PFSK-1 (cell line): ENCODE results near the gene CHIC2.

Experiments
- FOXP2 ChIP-seq: optimal IDR thresholded peaks from 2 replicates; pipeline ENCODE3; 2011; ENCODE audit warnings: borderline replicate concordance, control low read depth, inconsistent platforms; ENCODE audit not compliant: insufficient read depth; ENCODE audit errors: extremely low read length, extremely low read depth
- POLR2AphosphoS5 ChIP-seq: IDR thresholded peaks from 2 replicates; pipeline ENCODE4 v1.6.1; 2012; ENCODE audit warnings: low read depth, mild to moderate bottlenecking, control low read depth, low read length, moderate library complexity
- REST ChIP-seq, 2 experiments: IDR thresholded peaks; 2 replicates each; pipeline versions ENCODE4 v1.6.1 to v1.8.0; 2011 to 2012; ENCODE audit warnings: low read depth in 2 of 2, low read length in 2 of 2, control low read depth in 1 of 2, inconsistent platforms in 1 of 2, mild to moderate bottlenecking in 1 of 2, moderate library complexity in 1 of 2; ENCODE audit not compliant: insufficient read depth in 1 of 2
- SIN3A ChIP-seq: IDR thresholded peaks from 2 replicates; pipeline ENCODE4 v1.6.1; 2012; ENCODE audit warnings: mild to moderate bottlenecking, low read length, moderate library complexity, borderline replicate concordance; ENCODE audit not compliant: insufficient read depth
- TAF1 ChIP-seq: IDR thresholded peaks from 2 replicates; pipeline ENCODE4 v1.6.1; 2012; ENCODE audit warnings: low read length, control low read depth, borderline replicate concordance; ENCODE audit not compliant: insufficient read depth

Gene CHIC2

GRCh38 chr4:53994382-53995102, 69.9 kb downstream of the CHIC2 start:
- no peak for TF ChIP-seq FOXP2
- TF ChIP-seq TAF1: no peak

GRCh38 chr4:53992785-53993184, 71.6 kb downstream of the CHIC2 start:
- TF ChIP-seq POLR2AphosphoS5 (no peak), FOXP2 (no peak), SIN3A (no peak), REST (IDR thresholded peaks at IDR 0.05; ENCODE audit: insufficient read depth in 1 of 2, low read depth in 2 of 2, low read length in 2 of 2) (no peak), TAF1 (no peak)

DNA sequence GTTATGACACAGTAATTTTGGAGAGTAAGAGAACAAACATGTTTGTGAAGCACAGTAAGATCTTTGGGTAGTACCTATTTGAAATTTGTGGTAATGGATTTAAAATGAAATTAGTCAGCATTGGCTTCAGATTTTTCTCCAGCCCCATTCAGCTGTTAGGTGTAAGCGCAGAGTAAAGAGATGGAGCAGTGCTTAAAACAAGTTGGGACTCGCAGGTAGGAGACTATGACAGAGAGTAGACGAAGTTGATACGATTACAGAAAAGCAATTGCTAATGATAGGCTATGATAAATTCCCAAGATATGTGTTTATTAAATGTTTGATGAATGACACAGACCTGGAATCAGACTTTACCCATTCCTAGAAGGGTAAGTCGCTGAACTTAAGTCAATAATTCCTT, 72.6 kb downstream of the CHIC2 start:
- TF ChIP-seq POLR2AphosphoS5: no peak
- TF ChIP-seq FOXP2: no peak
- no peak for TF ChIP-seq TAF1
- TF ChIP-seq REST (IDR thresholded peaks at IDR 0.05; ENCODE audit: insufficient read depth in 1 of 2, low read depth in 2 of 2, low read length in 2 of 2): no peak
- TF ChIP-seq SIN3A: no peak

DNA sequence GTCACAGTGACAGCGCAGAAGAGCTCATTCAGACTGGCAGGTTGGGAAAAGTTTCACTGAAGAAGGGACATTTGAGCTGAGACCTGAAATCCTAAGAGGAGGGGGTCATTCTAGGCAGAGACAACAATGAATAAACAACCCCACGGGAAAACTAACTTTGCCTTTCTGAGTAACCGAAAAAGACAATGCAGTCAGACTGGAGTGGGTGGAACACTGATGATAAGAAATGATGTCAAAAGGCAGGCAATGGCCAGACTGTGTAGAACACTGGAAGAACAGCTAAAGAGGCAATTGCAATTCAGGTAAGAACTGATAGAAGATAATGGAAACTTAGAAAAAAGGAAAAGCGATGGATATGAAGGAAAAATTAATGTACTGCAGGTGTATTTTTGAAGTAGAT, 73.8 kb downstream of the CHIC2 start:
- TF ChIP-seq TAF1 (no peak), REST (IDR thresholded peaks at IDR 0.05; ENCODE audit: insufficient read depth in 1 of 2, low read depth in 2 of 2, low read length in 2 of 2) (no peak)

- TF ChIP-seq TAF1 (no peak), POLR2AphosphoS5 (no peak), FOXP2 (no peak), SIN3A (no peak), REST (IDR thresholded peaks at IDR 0.05; ENCODE audit: insufficient read depth in 1 of 2, low read depth in 2 of 2, low read length in 2 of 2) (no peak)
Observed at GRCh38 chr4:53987761-53988171, 76.6 kb downstream of the CHIC2 start.
